Endothelial cell of umbilical vein (primary cell): Measurements from ENCODE around the gene SSRP1.

Experiments used
- EZH2 ChIP-seq: IDR thresholded peaks from 2 replicates; pipeline ENCODE4 v1.6.1; 2012; ENCODE audit warnings: borderline replicate concordance, low read depth, mild to moderate bottlenecking, moderate library complexity, low read length, inconsistent platforms; ENCODE audit not compliant: severe bottlenecking
- GATA2 ChIP-seq: IDR thresholded peaks from 2 replicates; pipeline ENCODE4 v1.7.0; 2011; ENCODE audit warnings: low read depth, mild to moderate bottlenecking, moderate library complexity, mixed read lengths, low read length; ENCODE audit not compliant: insufficient read length, insufficient read depth
- JUN ChIP-seq: IDR thresholded peaks from 2 replicates; pipeline ENCODE4 v1.6.1; 2011; ENCODE audit warnings: borderline replicate concordance, low read depth; ENCODE audit not compliant: insufficient read length, insufficient read depth
- MYC ChIP-seq: IDR thresholded peaks from one replicate; pipeline ENCODE4 v1.6.1; 2011; ENCODE audit warnings: mild to moderate bottlenecking, low read depth, low read length
- POLR2A ChIP-seq: IDR thresholded peaks from 2 replicates; pipeline ENCODE4 v1.6.1; 2012; ENCODE audit warnings: low read depth, mild to moderate bottlenecking, control low read depth, low read length
- POLR2AphosphoS5 ChIP-seq: IDR thresholded peaks from 2 replicates; pipeline ENCODE4 v1.6.1; 2012; ENCODE audit warnings: low read depth, mild to moderate bottlenecking, control low read depth, low read length, moderate library complexity; ENCODE audit not compliant: insufficient read depth
- TF ChIP-seq, protein P1 (sequence below), 2 donors: IDR thresholded peaks; 1 replicate in 1 of 2; 2 replicates in 1 of 2; pipeline ENCODE4 v1.5.1; 2011; ENCODE audit warnings: low read length in 2 of 2, mild to moderate bottlenecking in 2 of 2, moderate library complexity in 2 of 2, control low read depth in 1 of 2, inconsistent platforms in 1 of 2, low read depth in 1 of 2; ENCODE audit not compliant: insufficient read depth in 1 of 2; ENCODE audit errors: extremely low read depth in 1 of 2
- TF ChIP-seq, protein P2 (sequence below): IDR thresholded peaks from 2 replicates; pipeline ENCODE4 v1.6.1; 2011; ENCODE audit not compliant: insufficient read depth, insufficient read length

GRCh38 chr11:57343825-57344224 is 8.1 kb upstream of the SSRP1 start:
- TF ChIP-seq, protein P1, sequence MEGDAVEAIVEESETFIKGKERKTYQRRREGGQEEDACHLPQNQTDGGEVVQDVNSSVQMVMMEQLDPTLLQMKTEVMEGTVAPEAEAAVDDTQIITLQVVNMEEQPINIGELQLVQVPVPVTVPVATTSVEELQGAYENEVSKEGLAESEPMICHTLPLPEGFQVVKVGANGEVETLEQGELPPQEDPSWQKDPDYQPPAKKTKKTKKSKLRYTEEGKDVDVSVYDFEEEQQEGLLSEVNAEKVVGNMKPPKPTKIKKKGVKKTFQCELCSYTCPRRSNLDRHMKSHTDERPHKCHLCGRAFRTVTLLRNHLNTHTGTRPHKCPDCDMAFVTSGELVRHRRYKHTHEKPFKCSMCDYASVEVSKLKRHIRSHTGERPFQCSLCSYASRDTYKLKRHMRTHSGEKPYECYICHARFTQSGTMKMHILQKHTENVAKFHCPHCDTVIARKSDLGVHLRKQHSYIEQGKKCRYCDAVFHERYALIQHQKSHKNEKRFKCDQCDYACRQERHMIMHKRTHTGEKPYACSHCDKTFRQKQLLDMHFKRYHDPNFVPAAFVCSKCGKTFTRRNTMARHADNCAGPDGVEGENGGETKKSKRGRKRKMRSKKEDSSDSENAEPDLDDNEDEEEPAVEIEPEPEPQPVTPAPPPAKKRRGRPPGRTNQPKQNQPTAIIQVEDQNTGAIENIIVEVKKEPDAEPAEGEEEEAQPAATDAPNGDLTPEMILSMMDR (IDR thresholded peaks at IDR 0.05; ENCODE audit: extremely low read depth in 1 of 2, insufficient read depth in 1 of 2, low read depth in 1 of 2, low read length in 2 of 2) = no peak
- TF ChIP-seq POLR2AphosphoS5 = no peak
- TF ChIP-seq POLR2A = no peak
- no peak for TF ChIP-seq MYC
- TF ChIP-seq, protein P2, sequence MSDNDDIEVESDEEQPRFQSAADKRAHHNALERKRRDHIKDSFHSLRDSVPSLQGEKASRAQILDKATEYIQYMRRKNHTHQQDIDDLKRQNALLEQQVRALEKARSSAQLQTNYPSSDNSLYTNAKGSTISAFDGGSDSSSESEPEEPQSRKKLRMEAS = no peak
- TF ChIP-seq GATA2 = no peak
- no peak for TF ChIP-seq EZH2
- no peak for TF ChIP-seq JUN
